Activated gamma-delta T cell (primary cell): ENCODE measurements around the gene LYRM4.

Experiments
- DNase-seq: peaks from one replicate; lab custom pipeline; 2025; lab: John Stamatoyannopoulos, UW

The LYRM4 gene

GRCh38 chr6:5205877-5206850 lies 54.6 kb downstream of the LYRM4 start:
- DNase-seq = no peak

- DNase-seq = no peak
Observed at GRCh38 chr6:5205035-5205507, 55.7 kb downstream of the LYRM4 start.

- DNase-seq = no peak
Observed at GRCh38 chr6:5204376-5204775, 56.4 kb downstream of the LYRM4 start.

- no peak for DNase-seq
Observed at GRCh38 chr6:5203546-5203945, 57.2 kb downstream of the LYRM4 start.

GRCh38 chr6:5202941-5203340 lies 57.8 kb downstream of the LYRM4 start:
- no peak for DNase-seq

- DNase-seq = no peak
Observed at GRCh38 chr6:5202206-5202605, 58.5 kb downstream of the LYRM4 start.

- DNase-seq = no peak
Observed at GRCh38 chr6:5201271-5201670, 59.5 kb downstream of the LYRM4 start.

- DNase-seq = no peak
Observed at GRCh38 chr6:5199702-5200101, 61.0 kb downstream of the LYRM4 start.

- DNase-seq = no peak
Observed at GRCh38 chr6:5199283-5199682, 61.5 kb downstream of the LYRM4 start.

GRCh38 chr6:5197084-5197483 lies 63.7 kb downstream of the LYRM4 start:
- DNase-seq = no peak

- no peak for DNase-seq
Observed at GRCh38 chr6:5192135-5192794, 68.5 kb downstream of the LYRM4 start.

- no peak for DNase-seq
Observed at GRCh38 chr6:5191722-5192121, 69.0 kb downstream of the LYRM4 start.

GRCh38 chr6:5191222-5191621 lies 69.5 kb downstream of the LYRM4 start:
- no peak for DNase-seq

- no peak for DNase-seq
Observed at GRCh38 chr6:5190507-5190906, 70.2 kb downstream of the LYRM4 start.

GRCh38 chr6:5188646-5189045 lies 72.1 kb downstream of the LYRM4 start:
- no peak for DNase-seq

- no peak for DNase-seq
Observed at GRCh38 chr6:5184878-5185277, 75.9 kb downstream of the LYRM4 start.

GRCh38 chr6:5184218-5184617 lies 76.5 kb downstream of the LYRM4 start:
- DNase-seq = no peak

- no peak for DNase-seq
Observed at GRCh38 chr6:5181510-5182317, 79.0 kb downstream of the LYRM4 start.

- no peak for DNase-seq
Observed at GRCh38 chr6:5180636-5181035, 80.1 kb downstream of the LYRM4 start.

- DNase-seq = no peak
Observed at GRCh38 chr6:5179917-5180316, 80.8 kb downstream of the LYRM4 start.

GRCh38 chr6:5178806-5179205 lies 81.9 kb downstream of the LYRM4 start:
- DNase-seq = no peak

GRCh38 chr6:5175635-5176034 lies 85.1 kb downstream of the LYRM4 start:
- no peak for DNase-seq
